ENCODE data around the gene KRTAP10-7. TPM values are rescaled to one million over a fixed set of nuclear protein-coding genes. Genes with fewer than 3 reads are reported as not detected.

KRTAP10-7 gene
- total and polyA plus RNA-seq, 2 of the 13 experiments (the other 11 are each of a cell fraction or from before 2014, with no cell fraction given) = not detected

DNA sequence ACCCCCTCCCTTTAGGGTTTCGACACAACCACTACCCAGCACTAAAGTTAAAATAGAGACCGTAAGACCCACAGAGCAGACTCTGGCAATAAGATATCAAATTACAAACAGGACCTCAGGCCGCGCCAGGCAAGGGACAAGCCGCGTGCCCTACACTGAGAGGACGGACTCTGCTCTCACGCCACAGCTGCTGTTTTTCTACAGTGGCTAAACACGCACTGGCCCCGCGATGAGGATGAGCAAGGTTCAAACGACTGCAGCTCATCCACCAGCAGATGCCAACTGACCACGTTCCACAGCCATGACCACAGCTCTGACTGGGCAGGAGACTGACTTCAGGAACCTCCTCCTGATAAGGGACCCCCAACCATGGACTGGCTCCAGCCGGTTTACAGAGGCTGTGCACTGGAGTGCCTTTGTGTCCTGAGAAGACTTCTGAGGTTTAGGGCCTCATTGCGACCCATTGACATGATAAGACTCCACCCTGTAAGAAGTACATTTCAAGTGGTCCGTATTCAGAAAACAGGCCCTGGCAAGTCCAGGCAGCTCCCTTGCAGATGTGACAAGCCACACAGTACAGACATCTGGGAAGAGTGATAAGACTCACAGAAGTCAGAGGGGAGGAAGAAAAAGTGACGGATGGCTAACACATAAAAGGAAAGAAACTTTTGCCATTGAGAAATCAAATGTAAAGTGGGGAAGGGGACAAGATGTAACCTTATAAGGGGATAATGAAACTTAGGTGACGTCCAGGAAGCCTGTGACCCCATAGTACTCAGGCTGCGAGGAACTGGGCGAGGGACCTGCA lies 6.6 kb upstream of the KRTAP10-7 start (continued):
- TF ChIP-seq ZNF17 (CRISPR knock-in tag; IDR thresholded peaks at IDR 0.05) (no peak), SALL2 (CRISPR knock-in tag; IDR thresholded peaks at IDR 0.05) (no peak), SOX5 (CRISPR knock-in tag; IDR thresholded peaks at IDR 0.05; ENCODE audit: borderline replicate concordance) (peak; percentile 78), HOXA5 (CRISPR knock-in tag; IDR thresholded peaks at IDR 0.05) (0 out of 2 replicates have a peak, but pooled peaks have one; percentile 42), SP5 (CRISPR knock-in tag; IDR thresholded peaks at IDR 0.05; ENCODE audit: borderline replicate concordance, low read depth) (no peak; the same call in 1 of the 2 replicates), JARID2 (CRISPR knock-in tag; IDR thresholded peaks at IDR 0.05; ENCODE audit: insufficient replicate concordance) (peak; percentile 47), CBX1 (IDR thresholded peaks at IDR 0.05; ENCODE audit: low read depth) (no peak), DNMT3B (CRISPR knock-in tag; conservative IDR thresholded peaks at IDR 0.05) (no peak), ZNF205 (CRISPR knock-in tag; IDR thresholded peaks at IDR 0.05) (peak; percentile 69; the same call in 1 of the 2 replicates), TAF15 (IDR thresholded peaks at IDR 0.05; ENCODE audit: low read depth, low read length, poor library complexity, severe bottlenecking) (no peak), KDM2A (CRISPR knock-in tag; IDR thresholded peaks at IDR 0.05; ENCODE audit: borderline replicate concordance, low read depth) (peak; percentile 80; the same call in 1 of the 2 replicates), ZNF282 (IDR thresholded peaks at IDR 0.05; ENCODE audit: partially characterized antibody) (no peak), STAG1 (CRISPR knock-in tag; IDR thresholded peaks at IDR 0.05) (peak; percentile 16; the same call in 1 of the 2 replicates), AFF4 (CRISPR knock-in tag; IDR thresholded peaks at IDR 0.05) (no peak), ZNF224 (CRISPR knock-in tag; IDR thresholded peaks at IDR 0.05) (peak; percentile 33; the same call in 1 of the 2 replicates), ZNF207 (IDR thresholded peaks at IDR 0.05; ENCODE audit: borderline replicate concordance) (no peak), REPIN1 (CRISPR knock-in tag; IDR thresholded peaks at IDR 0.05; ENCODE audit: borderline replicate concordance, low read depth) (peak; percentile 71; the same call in 1 of the 2 replicates), NCOR1 (IDR thresholded peaks at IDR 0.05; ENCODE audit: borderline replicate concordance, low read length) (no peak; the same call in 1 of the 2 replicates), SMAD9 (CRISPR knock-in tag; IDR thresholded peaks at IDR 0.05) (no peak), ZNF570 (CRISPR knock-in tag; IDR thresholded peaks at IDR 0.05; ENCODE audit: borderline replicate concordance) (no peak), FOSL2 (CRISPR knock-in tag; IDR thresholded peaks at IDR 0.05) (peak; percentile 71), PHF21A (CRISPR knock-in tag; IDR thresholded peaks at IDR 0.05) (peak; percentile 87)
- TF ChIP-seq, protein P1, sequence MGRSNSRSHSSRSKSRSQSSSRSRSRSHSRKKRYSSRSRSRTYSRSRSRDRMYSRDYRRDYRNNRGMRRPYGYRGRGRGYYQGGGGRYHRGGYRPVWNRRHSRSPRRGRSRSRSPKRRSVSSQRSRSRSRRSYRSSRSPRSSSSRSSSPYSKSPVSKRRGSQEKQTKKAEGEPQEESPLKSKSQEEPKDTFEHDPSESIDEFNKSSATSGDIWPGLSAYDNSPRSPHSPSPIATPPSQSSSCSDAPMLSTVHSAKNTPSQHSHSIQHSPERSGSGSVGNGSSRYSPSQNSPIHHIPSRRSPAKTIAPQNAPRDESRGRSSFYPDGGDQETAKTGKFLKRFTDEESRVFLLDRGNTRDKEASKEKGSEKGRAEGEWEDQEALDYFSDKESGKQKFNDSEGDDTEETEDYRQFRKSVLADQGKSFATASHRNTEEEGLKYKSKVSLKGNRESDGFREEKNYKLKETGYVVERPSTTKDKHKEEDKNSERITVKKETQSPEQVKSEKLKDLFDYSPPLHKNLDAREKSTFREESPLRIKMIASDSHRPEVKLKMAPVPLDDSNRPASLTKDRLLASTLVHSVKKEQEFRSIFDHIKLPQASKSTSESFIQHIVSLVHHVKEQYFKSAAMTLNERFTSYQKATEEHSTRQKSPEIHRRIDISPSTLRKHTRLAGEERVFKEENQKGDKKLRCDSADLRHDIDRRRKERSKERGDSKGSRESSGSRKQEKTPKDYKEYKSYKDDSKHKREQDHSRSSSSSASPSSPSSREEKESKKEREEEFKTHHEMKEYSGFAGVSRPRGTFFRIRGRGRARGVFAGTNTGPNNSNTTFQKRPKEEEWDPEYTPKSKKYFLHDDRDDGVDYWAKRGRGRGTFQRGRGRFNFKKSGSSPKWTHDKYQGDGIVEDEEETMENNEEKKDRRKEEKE (IDR thresholded peaks at IDR 0.05) = no peak
- TF ChIP-seq, protein P2, sequence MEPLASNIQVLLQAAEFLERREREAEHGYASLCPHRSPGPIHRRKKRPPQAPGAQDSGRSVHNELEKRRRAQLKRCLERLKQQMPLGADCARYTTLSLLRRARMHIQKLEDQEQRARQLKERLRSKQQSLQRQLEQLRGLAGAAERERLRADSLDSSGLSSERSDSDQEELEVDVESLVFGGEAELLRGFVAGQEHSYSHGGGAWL (CRISPR knock-in tag; IDR thresholded peaks at IDR 0.05) = peak; percentile 54; the same call in 1 of the 2 replicates

All from HepG2 (cell line).